Esophagus muscularis mucosa (tissue), 4 donors: ENCODE data around the gene TRRAP. TPM values are rescaled to one million over a fixed set of nuclear protein-coding genes. Genes with fewer than 3 reads are reported as not detected.

Experiments
- DNase-seq: peaks from one replicate; pipeline ENCODE4 v3.0.0-alpha.2; 2017; ENCODE audit errors: extremely low spot score
- H3K27ac ChIP-seq, 4 donors: fragments of 200-600 bp; sonication (generic); replicated peaks in 1 of 4; 1 replicate in 3 of 4; 2 replicates in 1 of 4; pipeline ENCODE4 v1.5.1; 2016 to 2019; ENCODE audit warnings: mild to moderate bottlenecking in 1 of 4
- H3K27me3 ChIP-seq, 4 donors: fragments of 200-600 bp; sonication (generic); one replicate each; pipeline versions ENCODE4 v1.5.1 to v1.6.0; 2016 to 2019
- H3K36me3 ChIP-seq, 4 donors: fragments of 200-600 bp; sonication (generic); one replicate each; pipeline ENCODE4 v1.5.1; 2016 to 2019
- H3K4me1 ChIP-seq, 4 donors: fragments of 200-600 bp; sonication (generic); one replicate each; pipeline ENCODE4 v1.5.1; 2016 to 2019
- H3K4me3 ChIP-seq, 4 donors: fragments of 200-600 bp; sonication (generic); 1 replicate in 2 of 4; 2 replicates in 2 of 4; pipeline ENCODE4 v1.5.1; 2016 to 2019; ENCODE audit warnings: mild to moderate bottlenecking in 4 of 4, moderate library complexity in 1 of 4
- H3K9me3 ChIP-seq, 4 donors: fragments of 200-600 bp; sonication (generic); 1 replicate in 3 of 4; 2 replicates in 1 of 4; pipeline ENCODE4 v1.5.1; 2016 to 2019
- EP300 ChIP-seq: sonication (generic); formaldehyde crosslinking; IDR thresholded peaks from one replicate; pipeline ENCODE4 v1.6.1; 2017; ENCODE audit warnings: antibody characterized with exemption
- POLR2A ChIP-seq: fragments of 450-650 bp; IDR thresholded peaks from one replicate; pipeline ENCODE4 v1.6.1; 2017; ENCODE audit warnings: antibody characterized with exemption, moderate library complexity, mild to moderate bottlenecking, low read depth
- POLR2AphosphoS5 ChIP-seq, 2 donors: sonication (generic); formaldehyde crosslinking; IDR thresholded peaks; one replicate each; pipeline ENCODE4 v1.6.1; 2017; ENCODE audit warnings: antibody characterized with exemption in 2 of 2
- WGBS: methylation state at CpG from one replicate; pipeline ENCODE4 v1.1.5; 2018; 5-methylcytosine and 5-hydroxymethylcytosine counted together
- intact Hi-C: fragments of 100-400 bp; cut with DNase I; formaldehyde crosslinking; loops from one replicate; pipeline ENCODE4 v1.15.1; 2023
- total RNA-seq, 4 donors: library from RNA; depleted of rRNA; stranded (reverse); fragments of >200 nt; gene quantifications; one replicate each; pipeline versions ENCODE4 v1.1.0 to v1.2.1, GENCODE V29; 2016
- TF ChIP-seq, protein P1 (sequence below), 3 experiments: fragments of 200-600 bp in 2 of 3; fragments of 450-650 bp in 1 of 3; sonication (generic) in 2 of 3; IDR thresholded peaks; one replicate each; pipeline ENCODE4 v1.5.1; 2017 to 2019; ENCODE audit warnings: antibody characterized with exemption in 3 of 3, mild to moderate bottlenecking in 2 of 3, moderate library complexity in 1 of 3

Gene TRRAP
- total RNA-seq, 4 donors from 2014 or later = 22.9 to 38.0 (median 29.7) TPM

DNA sequence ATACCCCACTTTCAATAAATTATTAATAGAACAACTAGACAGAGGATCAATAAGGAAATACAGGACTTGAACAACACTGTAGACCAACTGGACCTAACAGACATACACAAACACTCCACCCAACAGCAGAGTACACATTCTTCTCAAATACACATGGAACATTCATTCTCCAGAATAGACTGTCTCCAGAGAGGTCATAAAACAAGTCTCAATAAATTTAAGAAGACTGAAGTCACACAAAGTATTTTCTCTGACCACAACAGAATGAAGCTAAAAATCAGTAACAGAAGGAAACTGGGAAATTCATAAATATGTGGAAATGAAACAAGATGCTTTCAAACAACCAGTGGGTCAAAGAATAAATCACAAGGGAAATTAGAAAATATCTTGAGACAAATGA is 145.7 kb downstream of the TRRAP start:
- intact Hi-C loops = no loop called here
- no peak for DNase-seq
- TF ChIP-seq, protein P1, sequence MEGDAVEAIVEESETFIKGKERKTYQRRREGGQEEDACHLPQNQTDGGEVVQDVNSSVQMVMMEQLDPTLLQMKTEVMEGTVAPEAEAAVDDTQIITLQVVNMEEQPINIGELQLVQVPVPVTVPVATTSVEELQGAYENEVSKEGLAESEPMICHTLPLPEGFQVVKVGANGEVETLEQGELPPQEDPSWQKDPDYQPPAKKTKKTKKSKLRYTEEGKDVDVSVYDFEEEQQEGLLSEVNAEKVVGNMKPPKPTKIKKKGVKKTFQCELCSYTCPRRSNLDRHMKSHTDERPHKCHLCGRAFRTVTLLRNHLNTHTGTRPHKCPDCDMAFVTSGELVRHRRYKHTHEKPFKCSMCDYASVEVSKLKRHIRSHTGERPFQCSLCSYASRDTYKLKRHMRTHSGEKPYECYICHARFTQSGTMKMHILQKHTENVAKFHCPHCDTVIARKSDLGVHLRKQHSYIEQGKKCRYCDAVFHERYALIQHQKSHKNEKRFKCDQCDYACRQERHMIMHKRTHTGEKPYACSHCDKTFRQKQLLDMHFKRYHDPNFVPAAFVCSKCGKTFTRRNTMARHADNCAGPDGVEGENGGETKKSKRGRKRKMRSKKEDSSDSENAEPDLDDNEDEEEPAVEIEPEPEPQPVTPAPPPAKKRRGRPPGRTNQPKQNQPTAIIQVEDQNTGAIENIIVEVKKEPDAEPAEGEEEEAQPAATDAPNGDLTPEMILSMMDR (IDR thresholded peaks at IDR 0.05) = no peak
- TF ChIP-seq EP300 (no peak), POLR2A (no peak), POLR2AphosphoS5 (IDR thresholded peaks at IDR 0.05) (no peak)
- Histone ChIP-seq H3K9me3 (no peaks in the 10 kb centered on the region), H3K27ac (peak overlapping the region in 2 of 4 donors; percentile 30 to 32), H3K36me3 (peaks cover 10 to 28% (median 24%) of the 10 kb centered on the region in 4 donors), H3K4me1 (peaks cover 0 to 12% (median 6%) of the 10 kb centered on the region in 4 donors), H3K27me3 (no peaks in the 10 kb centered on the region), H3K4me3 (no peak overlapping the region)

DNA sequence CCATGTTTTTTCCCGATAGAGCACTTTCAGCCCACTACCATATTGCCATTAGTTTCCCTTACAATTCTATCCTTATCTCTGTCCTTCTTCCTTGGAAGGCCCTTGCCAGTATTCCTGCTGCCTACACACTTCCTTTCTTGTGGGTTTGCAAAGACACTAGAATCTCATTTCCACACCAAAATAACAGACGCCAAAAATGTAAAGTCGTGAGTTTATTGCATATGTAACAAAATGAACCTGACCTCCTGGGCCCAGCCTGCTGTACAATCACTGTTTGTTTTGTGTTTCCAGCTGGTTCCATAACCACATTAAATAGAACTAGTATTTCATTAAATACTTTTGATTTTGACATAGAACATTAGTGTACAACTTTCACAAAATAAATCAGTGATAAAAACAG is 148.9 kb downstream of the TRRAP start:
- Histone ChIP-seq H3K27ac (no peak overlapping the region), H3K36me3 (peaks cover 26 to 48% (median 46%) of the 10 kb centered on the region in 4 donors)
- intact Hi-C loops = no loop called here

DNA sequence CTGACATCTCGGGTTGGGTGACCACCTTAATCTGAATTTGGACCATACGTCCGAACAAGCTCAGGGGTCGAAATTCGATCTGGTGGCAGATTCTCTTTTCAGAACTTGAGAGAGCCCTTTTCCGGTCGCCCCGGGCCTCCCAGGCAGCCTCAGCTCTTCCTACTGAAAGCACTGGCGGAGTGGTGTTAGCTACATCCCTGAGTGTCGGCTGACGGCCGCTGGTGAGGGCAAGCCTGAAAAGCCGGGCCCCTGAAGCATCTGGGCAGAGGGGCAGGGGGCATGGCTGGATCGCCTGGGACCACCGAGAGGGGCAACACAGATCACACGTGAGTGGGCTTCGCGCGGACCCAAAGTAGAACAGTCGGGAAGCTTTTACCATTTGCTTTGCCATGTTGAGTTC is 149.5 kb downstream of the TRRAP start:
- H3K36me3 ChIP-seq = peaks cover 32 to 54% (median 52%) of the 10 kb centered on the region in 4 donors
- intact Hi-C loops = no loop called here
- DNase-seq = no peak
- H3K27ac ChIP-seq = no peak overlapping the region
- peaks cover 0 to 6% (median 0%) of the 10 kb centered on the region in 4 donors for H3K9me3 ChIP-seq
- no peak overlapping the region for H3K4me3 ChIP-seq
- H3K4me1 ChIP-seq = peaks cover 4 to 27% (median 17%) of the 10 kb centered on the region in 4 donors
- TF ChIP-seq POLR2A = no peak
- TF ChIP-seq EP300 = no peak
- TF ChIP-seq POLR2AphosphoS5 (IDR thresholded peaks at IDR 0.05) = no peak
- TF ChIP-seq, protein P1 (IDR thresholded peaks at IDR 0.05) = no peak
- 92% methylated on average over 20 of the region's 20 CpGs for WGBS
- H3K27me3 ChIP-seq = no peaks in the 10 kb centered on the region

More for the DNA sequence above, 148.9 kb downstream of the TRRAP start:
- Histone ChIP-seq H3K4me3 (no peak overlapping the region), H3K27me3 (no peaks in the 10 kb centered on the region), H3K9me3 (peaks cover 0 to 6% (median 0%) of the 10 kb centered on the region in 4 donors), H3K4me1 (peaks cover 5 to 27% (median 17%) of the 10 kb centered on the region in 4 donors)
- WGBS = 77% methylated on average over 3 of the region's 3 CpGs
- TF ChIP-seq POLR2AphosphoS5 (IDR thresholded peaks at IDR 0.05) = no peak
- TF ChIP-seq POLR2A = no peak
- no peak for DNase-seq

DNA sequence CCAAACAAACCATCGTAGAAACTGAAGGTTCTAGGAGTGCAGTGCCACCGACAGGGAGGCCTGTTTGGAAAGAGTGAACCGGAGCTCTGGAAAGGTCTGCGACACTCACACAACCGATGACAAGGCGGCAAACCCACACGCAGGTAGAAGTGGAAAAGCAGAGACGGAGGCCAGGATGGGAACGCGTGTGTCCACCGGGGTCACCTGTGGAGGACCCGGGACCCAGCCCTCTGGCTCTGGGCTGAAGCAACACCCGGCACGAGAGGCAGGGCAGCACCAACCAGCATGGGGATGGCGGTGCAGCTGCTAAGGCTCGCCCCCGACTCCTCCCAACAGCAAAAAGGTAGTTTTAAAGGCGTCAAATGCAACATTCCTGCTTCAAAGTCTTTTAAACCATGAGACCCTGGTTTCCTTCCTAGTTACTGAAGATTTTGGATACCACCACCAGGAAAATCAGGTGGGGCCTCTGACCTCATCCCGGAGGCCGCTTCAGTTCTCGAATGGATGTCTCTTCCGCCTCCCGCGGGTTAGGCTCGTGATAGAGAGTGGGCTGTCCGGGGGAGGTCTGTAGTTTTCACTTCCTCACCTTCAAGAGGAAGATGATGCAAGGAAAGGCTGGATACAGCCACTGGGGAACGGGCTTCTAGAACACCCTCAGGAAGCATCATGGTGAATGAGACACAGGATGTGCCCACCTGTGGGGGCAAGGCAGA is 150.1 kb downstream of the TRRAP start:
- Histone ChIP-seq H3K27me3 (no peaks in the 10 kb centered on the region), H3K4me1 (peaks cover 4 to 27% (median 17%) of the 10 kb centered on the region in 4 donors), H3K36me3 (peaks cover 38 to 60% (median 58%) of the 10 kb centered on the region in 4 donors), H3K9me3 (peaks cover 0 to 6% (median 0%) of the 10 kb centered on the region in 4 donors), H3K4me3 (no peak overlapping the region), H3K27ac (peak overlapping the region in 2 of 4 donors; percentile 56 to 64)
- WGBS = 93% methylated on average over 26 of the region's 27 CpGs
- intact Hi-C loops = no loop called here
- TF ChIP-seq POLR2AphosphoS5 (IDR thresholded peaks at IDR 0.05) (no peak), EP300 (no peak), POLR2A (no peak)
- TF ChIP-seq, protein P1 (IDR thresholded peaks at IDR 0.05) = no peak
- no peak for DNase-seq
